H1 (cell line): ENCODE results near the gene RAB3A. TPM values are rescaled to one million over a fixed set of nuclear protein-coding genes. Genes with fewer than 3 reads are reported as not detected.

Source experiments
- BRCA1 ChIP-seq: IDR thresholded peaks from 2 replicates; pipeline ENCODE4 v1.6.1; 2012; ENCODE audit warnings: low read depth, low read length, improper control_type of control experiment
- CBX8 ChIP-seq: fragments of 300-800, 300-1000 bp; sonication (generic); IDR thresholded peaks from 2 replicates; pipeline ENCODE4 v1.7.1; 2016; ENCODE audit warnings: low read depth, low read length, borderline replicate concordance
- CHD7 ChIP-seq: fragments of 300-600 bp; sonication (generic); IDR thresholded peaks from 2 replicates; pipeline ENCODE4 v1.7.1; 2012; ENCODE audit warnings: low read length, moderate library complexity, mild to moderate bottlenecking, inconsistent platforms; ENCODE audit not compliant: insufficient replicate concordance
- CTBP2 ChIP-seq: IDR thresholded peaks from 2 replicates; pipeline ENCODE4 v1.7.0; 2011; ENCODE audit warnings: borderline replicate concordance, mild to moderate bottlenecking, moderate library complexity, mixed read lengths, low read length; ENCODE audit not compliant: insufficient read depth, insufficient read length
- KDM1A ChIP-seq: fragments of 200-600, 300-600 bp; sonication (generic); IDR thresholded peaks from 2 replicates; pipeline ENCODE4 v1.7.1; 2016; ENCODE audit warnings: mild to moderate bottlenecking, low read length, borderline replicate concordance
- KDM5A ChIP-seq: fragments of 200-600 bp; IDR thresholded peaks from 2 replicates; pipeline ENCODE4 v1.7.1; 2012; ENCODE audit warnings: mild to moderate bottlenecking, low read length, inconsistent platforms, mixed read lengths
- POU5F1 ChIP-seq: IDR thresholded peaks from 2 replicates; pipeline ENCODE4 v1.6.1; 2011; ENCODE audit warnings: low read depth, mild to moderate bottlenecking, low read length, moderate library complexity
- RNF2 ChIP-seq: fragments of 200-900, 300-1000 bp; sonication (generic); IDR thresholded peaks from 2 replicates; pipeline ENCODE4 v1.7.1; 2016; ENCODE audit warnings: borderline replicate concordance, low read depth, mild to moderate bottlenecking, antibody characterized with exemption, low read length; ENCODE audit not compliant: poor library complexity, severe bottlenecking; ENCODE audit errors: missing control alignments
- SAP30 ChIP-seq: fragments of 300-600 bp; sonication (generic); IDR thresholded peaks from 2 replicates; pipeline ENCODE4 v1.7.1; 2012; ENCODE audit warnings: low read length, moderate library complexity, mild to moderate bottlenecking, inconsistent platforms; ENCODE audit not compliant: insufficient read depth, insufficient replicate concordance
- TAF1 ChIP-seq: IDR thresholded peaks from 2 replicates; pipeline ENCODE4 v1.6.1; 2011; ENCODE audit warnings: mild to moderate bottlenecking, low read depth, low read length
- polyA plus RNA-seq, 7 experiments: library from polyadenylated mRNA; depleted of rRNA in 3 of 7; stranded (reverse) in 5 of 7; unstranded in 2 of 7; fragments of >200 nt in 5 of 7; fragments of 200-250 nt in 2 of 7; gene quantifications; 1 replicate in 5 of 7; 2 replicates in 1 of 7; 4 replicates in 1 of 7; pipeline versions ENCODE4 v1.2.1 to v1.2.3, GENCODE V29; 2011 to 2013; ENCODE audit warnings: missing spikeins in 2 of 7, mixed read lengths in 2 of 7
- total RNA-seq: library from RNA; stranded (reverse); fragmentation: NEBNext Ultra II Directional; extraction: Animal tissue kit (Norgen Biotek cat#: 25700); gene quantifications from 2 replicates; pipeline ENCODE4 v1.2.1, GENCODE V29; 2021

The RAB3A gene
- total and polyA plus RNA-seq, 2 of the 8 experiments (the other 6 are each of a cell fraction or from before 2014, with no cell fraction given), result 13.6 to 14.2 TPM

GRCh38 chr19:18173572-18174288 is 30.1 kb downstream of the RAB3A start, which contains the start of gene IFI30 (continued):
- TF ChIP-seq RNF2 (no peak), CTBP2 (no peak), BRCA1 (no peak), POU5F1 (no peak), KDM1A (no peak), KDM5A (no peak), TAF1 (peak; percentile 75; the same call in 1 of the 2 replicates), CBX8 (no peak), CHD7 (no peak), SAP30 (no peak)
